ENCODE results near the gene ORC6. TPM values are rescaled to one million over a fixed set of nuclear protein-coding genes. Genes with fewer than 3 reads are reported as not detected.

ORC6 gene
- polyA plus RNA-seq, 1 donor (not counting 4 experiments of a cell fraction or from before 2014, with no cell fraction given) = 21.9 TPM

GRCh38 chr16:46701615-46702014 is 12.2 kb downstream of the ORC6 start:
- dilution Hi-C loops (cut with MboI; ENCODE audit: extremely low pct_ligation_motif_present, low sequenced_read_pairs) = no loop called here
- H3K36me3 ChIP-seq (ENCODE audit: control insufficient read depth in 2 of 2, extremely low read depth in 1 of 2, insufficient read depth in 2 of 2, low read length in 2 of 2) = peaks cover 0 to 5% of the 10 kb centered on the region in 2 experiments
- H2AFZ ChIP-seq (ENCODE audit: control insufficient read depth, low read length) = no peak overlapping the region
- H3K9me3 ChIP-seq (ENCODE audit: control insufficient read depth, low read depth, low read length) = no peaks in the 10 kb centered on the region
- no peak overlapping the region for H3K27ac ChIP-seq (ENCODE audit: control insufficient read depth, insufficient read depth, low read length)
- H3K4me3 ChIP-seq (ENCODE audit: control insufficient read depth in 2 of 3, extremely low read depth in 1 of 3, insufficient read depth in 2 of 3, low read depth in 1 of 3, low read length in 3 of 3) = no peak overlapping the region
- H3K79me2 ChIP-seq (ENCODE audit: control insufficient read depth, insufficient read depth, low read length) = no peaks in the 10 kb centered on the region
- H4K20me1 ChIP-seq (ENCODE audit: control insufficient read depth, extremely low read depth, insufficient read depth, low read length) = no peaks in the 10 kb centered on the region
- H3K27me3 ChIP-seq (ENCODE audit: control insufficient read depth, extremely low read depth, insufficient read depth, low read length) = no peaks in the 10 kb centered on the region
- H3K9ac ChIP-seq (ENCODE audit: control insufficient read depth, extremely low read depth, insufficient read depth, low read length) = no peak overlapping the region
- H3K9me1 ChIP-seq (ENCODE audit: control insufficient read depth, extremely low read depth, insufficient read depth, low read length) = no peaks in the 10 kb centered on the region
- TF ChIP-seq CTCF (optimal IDR thresholded peaks at IDR 0.05 in 1 of 3, IDR thresholded peaks at IDR 0.05 in 1 of 3, conservative IDR thresholded peaks at IDR 0.05 in 1 of 3; ENCODE audit: extremely low read depth in 1 of 3, insufficient read depth in 2 of 3, low read length in 3 of 3) (no peak), EZH2 (IDR thresholded peaks at IDR 0.05; ENCODE audit: low read length) (no peak)
- H3K4me1 ChIP-seq (ENCODE audit: control insufficient read depth, extremely low read depth, insufficient read depth, low read length) = peaks cover 6% of the 10 kb centered on the region
- no peak for FAIRE-seq
- DNase-seq (ENCODE audit: low read depth, low spot score) = no peak
- H3K4me2 ChIP-seq (ENCODE audit: control insufficient read depth, extremely low read depth, insufficient read depth, low read depth, low read length) = no peak overlapping the region

GRCh38 chr16:46702030-46702429 is 12.6 kb downstream of the ORC6 start:
- TF ChIP-seq EZH2 (IDR thresholded peaks at IDR 0.05; ENCODE audit: low read length) (no peak), CTCF (optimal IDR thresholded peaks at IDR 0.05 in 1 of 3, IDR thresholded peaks at IDR 0.05 in 1 of 3, conservative IDR thresholded peaks at IDR 0.05 in 1 of 3; ENCODE audit: extremely low read depth in 1 of 3, insufficient read depth in 2 of 3, low read length in 3 of 3) (no peak)
- Histone ChIP-seq H3K4me3 (ENCODE audit: control insufficient read depth in 2 of 3, extremely low read depth in 1 of 3, insufficient read depth in 2 of 3, low read depth in 1 of 3, low read length in 3 of 3) (no peak overlapping the region), H3K4me2 (ENCODE audit: control insufficient read depth, extremely low read depth, insufficient read depth, low read depth, low read length) (no peak overlapping the region), H3K27me3 (ENCODE audit: control insufficient read depth, extremely low read depth, insufficient read depth, low read length) (no peaks in the 10 kb centered on the region), H3K27ac (ENCODE audit: control insufficient read depth, insufficient read depth, low read length) (no peak overlapping the region), H3K9me3 (ENCODE audit: control insufficient read depth, low read depth, low read length) (no peaks in the 10 kb centered on the region), H2AFZ (ENCODE audit: control insufficient read depth, low read length) (no peak overlapping the region), H3K9me1 (ENCODE audit: control insufficient read depth, extremely low read depth, insufficient read depth, low read length) (no peaks in the 10 kb centered on the region), H3K36me3 (ENCODE audit: control insufficient read depth in 2 of 2, extremely low read depth in 1 of 2, insufficient read depth in 2 of 2, low read length in 2 of 2) (peaks cover 0 to 5% of the 10 kb centered on the region in 2 experiments), H3K79me2 (ENCODE audit: control insufficient read depth, insufficient read depth, low read length) (no peaks in the 10 kb centered on the region), H4K20me1 (ENCODE audit: control insufficient read depth, extremely low read depth, insufficient read depth, low read length) (no peaks in the 10 kb centered on the region), H3K4me1 (ENCODE audit: control insufficient read depth, extremely low read depth, insufficient read depth, low read length) (peaks cover 6% of the 10 kb centered on the region), H3K9ac (ENCODE audit: control insufficient read depth, extremely low read depth, insufficient read depth, low read length) (no peak overlapping the region)
- no peak for FAIRE-seq
- dilution Hi-C loops (cut with MboI; ENCODE audit: extremely low pct_ligation_motif_present, low sequenced_read_pairs) = no loop called here
- DNase-seq (ENCODE audit: low read depth, low spot score) = no peak
